Measurements from ENCODE around the gene PCNT. TPM values are rescaled to one million over a fixed set of nuclear protein-coding genes. Genes with fewer than 3 reads are reported as not detected.

Gene PCNT
- total RNA-seq, 1 experiment from 2014 or later: 39.6 TPM

- no peaks in the 10 kb centered on the region; the same call in 1 of the 2 replicates for H3K27me3 Mint-ChIP-seq (ENCODE audit: low read depth)
- H2BK20ac ChIP-seq (ENCODE audit: low read depth, low read length, poor library complexity, severe bottlenecking): no peak overlapping the region
- no peak overlapping the region for H3K4me3 Mint-ChIP-seq
- no peaks in the 10 kb centered on the region for H4K20me1 ChIP-seq (ENCODE audit: control insufficient read depth, insufficient read depth, insufficient read length)
- no peak overlapping the region for H2BK12ac ChIP-seq (ENCODE audit: insufficient read length, low read depth, low read length)
- no peaks in the 10 kb centered on the region for H3K9me3 Mint-ChIP-seq
- no peak overlapping the region for H2BK5ac ChIP-seq (ENCODE audit: insufficient read length, low read length)
- H3K27me3 ChIP-seq (ENCODE audit: insufficient read depth, low read length): no peaks in the 10 kb centered on the region
- no peak overlapping the region for H4K91ac ChIP-seq (ENCODE audit: insufficient read length, low read depth, low read length)
- no peak overlapping the region for H4K5ac ChIP-seq (ENCODE audit: insufficient read length, low read depth, low read length)
- H4K8ac ChIP-seq (replicated peaks; ENCODE audit: insufficient read length, low read depth, low read length): no peak overlapping the region
- no peak for TF ChIP-seq CTCF (conservative IDR thresholded peaks at IDR 0.05)
- H3K4ac ChIP-seq (ENCODE audit: low read depth, low read length): no peak overlapping the region
- no peak overlapping the region for H3K18ac ChIP-seq (ENCODE audit: insufficient read length, low read depth, low read length)
- H3K4me1 Mint-ChIP-seq: 0 out of 4 replicates have a peak, but pooled peaks cover 0 to 2% of the 10 kb centered on the region in 2 experiments
- no peak overlapping the region for H2AFZ ChIP-seq (ENCODE audit: low read length)
- peaks cover 30 to 80% (median 76%) of the 10 kb centered on the region in 3 experiments; a peak in 6 of 7 replicates for H3K36me3 Mint-ChIP-seq (ENCODE audit: insufficient read depth in 1 of 3, low read depth in 3 of 3)
- no peak overlapping the region for H3K4me2 ChIP-seq (ENCODE audit: insufficient read depth, insufficient read length, low read length)
- no peak overlapping the region for H3K9ac ChIP-seq (ENCODE audit: extremely low read depth, insufficient read length, low read length)
- H2BK120ac ChIP-seq (ENCODE audit: low read depth, low read length, poor library complexity, severe bottlenecking): no peak overlapping the region
- no peak overlapping the region for H3K23ac ChIP-seq (ENCODE audit: insufficient read length, low read depth, low read length)
- H3K9me3 ChIP-seq (ENCODE audit: control insufficient read depth, low read depth, low read length): no peaks in the 10 kb centered on the region
- H3K79me2 ChIP-seq (ENCODE audit: insufficient read depth, low read length): no peaks in the 10 kb centered on the region
- no peak overlapping the region for H3K14ac ChIP-seq (ENCODE audit: insufficient read depth, low read length)
- peak overlapping the region in 1 of 3 experiments; percentile 59; a peak in 1 of 7 replicates for H3K27ac Mint-ChIP-seq
- no peaks in the 10 kb centered on the region for H3K79me1 ChIP-seq (ENCODE audit: insufficient read depth, low read depth, low read length, poor library complexity, severe bottlenecking)
- H3K4me1 ChIP-seq (ENCODE audit: insufficient read depth, low read length): no peaks in the 10 kb centered on the region
- H2AK5ac ChIP-seq (ENCODE audit: insufficient read length, low read length): no peak overlapping the region
- no peak overlapping the region for H3T11ph ChIP-seq (ENCODE audit: low read length)
- H3K56ac ChIP-seq (ENCODE audit: insufficient read length, low read depth, low read length): no peak overlapping the region
- no peaks in the 10 kb centered on the region for H3K23me2 ChIP-seq (ENCODE audit: insufficient read length, low read depth, low read length, poor library complexity, severe bottlenecking)
- DNase-seq: no peak
- no peak overlapping the region for H3K27ac ChIP-seq (ENCODE audit: insufficient read length, low read depth, low read length)
- no CpG with 5 or more reads among the region's 23 CpGs for WGBS (ENCODE audit: extremely low coverage, insufficient read length, low lambda C conversion rate)
- no peak overlapping the region for H2BK15ac ChIP-seq (ENCODE audit: low read depth, low read length)
These were observed 110.5 kb downstream of the PCNT start for GRCh38 chr21:46434322-46434958.

Data from H9 (cell line).